Tibial nerve (tissue), 3 donors: ENCODE data around the gene IL25.

Source experiments
- POLR2A ChIP-seq, 2 donors: fragments of 450-650 bp; IDR thresholded peaks; one replicate each; pipeline ENCODE4 v1.6.1; 2017; ENCODE audit warnings: antibody characterized with exemption in 2 of 2, mild to moderate bottlenecking in 2 of 2, moderate library complexity in 2 of 2
- TF ChIP-seq, protein P1 (sequence below), 5 experiments: fragments of 200-600 bp in 3 of 5; fragments of 450-650 bp in 2 of 5; sonication (generic) in 3 of 5; IDR thresholded peaks; one replicate each; pipeline ENCODE4 v1.5.1; 2016 to 2019; ENCODE audit warnings: antibody characterized with exemption in 5 of 5, mild to moderate bottlenecking in 3 of 5, moderate library complexity in 2 of 5

GRCh38 chr14:23415821-23416778 lies 43.5 kb downstream of the IL25 start:
- TF ChIP-seq, protein P1, sequence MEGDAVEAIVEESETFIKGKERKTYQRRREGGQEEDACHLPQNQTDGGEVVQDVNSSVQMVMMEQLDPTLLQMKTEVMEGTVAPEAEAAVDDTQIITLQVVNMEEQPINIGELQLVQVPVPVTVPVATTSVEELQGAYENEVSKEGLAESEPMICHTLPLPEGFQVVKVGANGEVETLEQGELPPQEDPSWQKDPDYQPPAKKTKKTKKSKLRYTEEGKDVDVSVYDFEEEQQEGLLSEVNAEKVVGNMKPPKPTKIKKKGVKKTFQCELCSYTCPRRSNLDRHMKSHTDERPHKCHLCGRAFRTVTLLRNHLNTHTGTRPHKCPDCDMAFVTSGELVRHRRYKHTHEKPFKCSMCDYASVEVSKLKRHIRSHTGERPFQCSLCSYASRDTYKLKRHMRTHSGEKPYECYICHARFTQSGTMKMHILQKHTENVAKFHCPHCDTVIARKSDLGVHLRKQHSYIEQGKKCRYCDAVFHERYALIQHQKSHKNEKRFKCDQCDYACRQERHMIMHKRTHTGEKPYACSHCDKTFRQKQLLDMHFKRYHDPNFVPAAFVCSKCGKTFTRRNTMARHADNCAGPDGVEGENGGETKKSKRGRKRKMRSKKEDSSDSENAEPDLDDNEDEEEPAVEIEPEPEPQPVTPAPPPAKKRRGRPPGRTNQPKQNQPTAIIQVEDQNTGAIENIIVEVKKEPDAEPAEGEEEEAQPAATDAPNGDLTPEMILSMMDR (IDR thresholded peaks at IDR 0.05) = no peak
- no peak for TF ChIP-seq POLR2A (IDR thresholded peaks at IDR 0.05)
